Astrocyte of the cerebellum (primary cell): ENCODE data around the gene THYN1.

ENCODE experiments used
- DNase-seq: peaks from one replicate; pipeline ENCODE4 v3.0.0-alpha.2; 2011; ENCODE audit warnings: low read depth
- H3K4me3 ChIP-seq: 2 replicates; pipeline ENCODE4 v1.5.1; 2011; ENCODE audit warnings: mild to moderate bottlenecking, low read depth, low read length, moderate library complexity
- in situ Hi-C: cut with HindIII; loops from 2 replicates; pipeline ENCODE4 v1.10.0; 2017; ENCODE audit warnings: low sequenced_read_pairs
- TF ChIP-seq, protein P1 (sequence below): IDR thresholded peaks from 2 replicates; pipeline ENCODE4 v1.5.1; 2012; ENCODE audit warnings: low read length, low read depth, moderate library complexity, mild to moderate bottlenecking; ENCODE audit errors: missing control alignments

Gene THYN1

DNA sequence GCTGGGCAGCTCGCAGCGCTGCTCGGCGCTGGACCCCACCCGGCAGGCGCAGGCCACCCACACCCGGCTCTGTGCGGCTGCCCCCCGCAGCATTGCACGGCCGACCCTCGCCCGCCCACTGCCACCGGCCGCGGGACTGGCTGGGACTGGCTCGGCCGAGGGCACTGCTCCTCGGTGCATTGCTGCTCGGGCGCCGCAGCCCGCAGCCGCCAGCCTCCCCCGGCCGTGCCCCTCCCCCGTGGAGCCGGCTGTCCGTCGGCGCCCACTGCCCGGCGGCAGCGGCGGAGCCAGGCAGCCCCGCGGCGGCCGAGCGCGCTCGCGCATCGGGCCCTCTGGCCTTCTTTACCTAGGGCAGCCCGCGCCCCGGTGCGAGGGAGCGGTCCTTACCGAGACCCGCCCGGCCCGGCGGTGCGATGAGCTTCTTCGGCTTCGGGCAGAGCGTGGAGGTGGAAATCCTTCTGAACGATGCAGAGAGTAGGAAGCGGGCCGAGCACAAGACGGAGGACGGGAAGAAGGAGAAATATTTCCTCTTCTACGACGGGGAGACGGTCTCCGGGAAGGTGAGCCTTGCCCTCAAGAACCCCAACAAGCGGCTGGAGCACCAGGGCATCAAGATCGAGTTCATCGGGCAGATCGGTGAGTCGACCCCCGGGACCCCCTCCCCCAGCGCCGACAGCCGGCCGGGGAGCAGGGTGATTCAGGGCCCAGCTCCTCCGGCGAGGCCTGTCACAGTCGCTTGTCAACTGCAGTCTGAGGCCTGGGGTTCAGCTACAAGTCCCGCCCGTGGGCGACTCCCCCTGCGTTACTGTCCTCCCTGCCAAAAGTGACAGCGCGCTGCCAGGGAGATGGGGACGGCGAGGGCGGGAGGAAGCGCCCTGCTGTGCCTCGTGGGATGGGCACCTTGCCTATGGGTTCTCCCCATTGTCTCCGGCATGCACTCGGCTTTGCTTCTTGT is 28.2 kb downstream of the THYN1 start:
- no peak for DNase-seq
- H3K4me3 ChIP-seq: peak overlapping the region; percentile 94
- TF ChIP-seq, protein P1, sequence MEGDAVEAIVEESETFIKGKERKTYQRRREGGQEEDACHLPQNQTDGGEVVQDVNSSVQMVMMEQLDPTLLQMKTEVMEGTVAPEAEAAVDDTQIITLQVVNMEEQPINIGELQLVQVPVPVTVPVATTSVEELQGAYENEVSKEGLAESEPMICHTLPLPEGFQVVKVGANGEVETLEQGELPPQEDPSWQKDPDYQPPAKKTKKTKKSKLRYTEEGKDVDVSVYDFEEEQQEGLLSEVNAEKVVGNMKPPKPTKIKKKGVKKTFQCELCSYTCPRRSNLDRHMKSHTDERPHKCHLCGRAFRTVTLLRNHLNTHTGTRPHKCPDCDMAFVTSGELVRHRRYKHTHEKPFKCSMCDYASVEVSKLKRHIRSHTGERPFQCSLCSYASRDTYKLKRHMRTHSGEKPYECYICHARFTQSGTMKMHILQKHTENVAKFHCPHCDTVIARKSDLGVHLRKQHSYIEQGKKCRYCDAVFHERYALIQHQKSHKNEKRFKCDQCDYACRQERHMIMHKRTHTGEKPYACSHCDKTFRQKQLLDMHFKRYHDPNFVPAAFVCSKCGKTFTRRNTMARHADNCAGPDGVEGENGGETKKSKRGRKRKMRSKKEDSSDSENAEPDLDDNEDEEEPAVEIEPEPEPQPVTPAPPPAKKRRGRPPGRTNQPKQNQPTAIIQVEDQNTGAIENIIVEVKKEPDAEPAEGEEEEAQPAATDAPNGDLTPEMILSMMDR: no peak
- in situ Hi-C loops: no loop called here

DNA sequence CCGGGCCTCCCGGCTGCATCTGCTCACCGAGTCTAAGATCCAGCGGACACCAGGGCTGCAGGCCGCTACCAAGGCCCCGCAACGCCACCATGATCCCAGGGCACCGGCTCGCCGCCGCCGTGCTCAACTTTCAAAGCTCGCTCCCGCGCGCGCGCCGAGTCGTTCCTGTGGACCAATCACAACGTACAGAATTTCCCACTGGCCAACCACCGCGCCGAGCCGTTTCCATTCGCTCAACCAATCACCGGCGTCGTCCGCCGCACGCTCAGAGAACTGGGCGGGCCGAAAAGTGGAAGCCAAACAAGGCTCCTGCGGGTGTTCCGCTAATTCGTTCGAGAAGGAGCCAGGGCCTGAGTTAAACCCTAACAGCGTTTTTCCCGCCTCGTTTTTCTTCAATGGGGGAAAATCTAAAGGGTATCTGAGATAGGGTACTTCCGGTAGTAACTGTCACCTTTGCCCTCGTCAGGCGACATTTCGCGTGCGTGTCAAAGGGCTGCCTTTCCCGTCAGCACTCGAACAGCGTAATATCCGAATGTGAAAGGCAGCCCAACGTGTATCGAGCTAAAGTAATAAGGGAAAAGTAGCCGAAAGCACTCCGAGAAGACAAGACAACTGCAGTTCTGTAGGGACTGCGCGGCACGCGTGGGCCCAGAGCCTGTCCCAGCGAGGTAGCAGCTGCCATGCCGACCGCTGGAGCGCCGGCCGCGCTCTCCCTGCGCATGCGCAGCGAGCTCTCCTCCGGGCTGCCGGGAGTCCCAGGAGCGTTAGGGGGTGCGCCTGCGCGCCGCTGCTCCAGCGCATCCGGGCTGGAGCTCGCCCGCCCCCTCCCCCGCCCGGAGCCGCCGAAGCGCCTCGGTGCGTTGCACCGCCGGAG is 29.1 kb downstream of the THYN1 start, which contains the start of the genes NCAPD3 and VPS26B:
TSS of gene NCAPD3 (minus strand) at position 132 of the 874 bp plus-strand sequence. CDS start at position 91, 41 bp downstream.
TSS of gene VPS26B (plus strand) at position 836 of the 874 bp plus-strand sequence. CDS start 452 bp downstream, outside the sequence.
- in situ Hi-C loops: no loop called here
- TF ChIP-seq, protein P1: peak; percentile 5
- H3K4me3 ChIP-seq: peak within 1 kb of the TSS; percentile 94
- DNase-seq: peak; percentile 91

DNA sequence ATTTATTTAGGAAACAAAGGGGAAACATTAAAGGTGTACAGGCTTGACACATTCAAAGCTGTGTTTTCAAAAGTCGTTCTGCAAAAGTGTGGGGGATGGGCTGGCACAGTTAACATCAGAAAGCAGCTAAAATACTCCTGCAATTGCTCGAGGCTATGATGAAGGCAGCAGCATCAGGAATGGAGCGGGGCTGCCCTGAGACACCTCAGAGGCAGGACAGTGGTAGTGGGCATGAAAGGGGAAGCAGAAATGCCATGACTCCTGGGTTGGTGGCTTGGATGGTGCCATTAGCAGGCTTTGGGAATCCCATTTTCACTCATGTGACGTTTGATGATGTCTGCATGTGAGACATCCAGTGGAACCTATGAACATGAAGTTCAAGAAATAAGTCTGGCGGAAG is 30.0 kb downstream of the THYN1 start:
- TF ChIP-seq, protein P1: no peak
- H3K4me3 ChIP-seq: peak overlapping the region; percentile 94
- no peak for DNase-seq
- in situ Hi-C loops: no loop called here

DNA sequence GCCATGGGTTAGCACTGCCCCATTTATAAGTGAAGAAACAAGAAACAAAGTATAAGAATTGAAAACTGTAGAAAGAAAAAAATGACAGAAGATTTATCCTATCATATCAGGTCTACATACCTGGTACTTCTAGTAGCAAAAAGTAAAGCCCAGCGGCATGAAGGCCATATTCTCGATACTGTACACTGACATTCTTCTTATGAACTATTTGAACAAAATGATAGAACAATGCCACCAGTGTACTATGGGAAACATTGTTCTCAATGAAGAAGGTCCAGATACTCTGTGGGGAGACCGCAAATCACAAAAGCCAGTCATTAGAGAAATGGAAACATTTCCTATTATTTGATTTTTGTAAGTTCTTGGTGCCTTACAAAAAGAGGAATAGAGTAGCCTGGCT is 36.3 kb downstream of the THYN1 start:
- TF ChIP-seq, protein P1: no peak
- in situ Hi-C loops: no loop called here
- DNase-seq: no peak
- no peak overlapping the region for H3K4me3 ChIP-seq

DNA sequence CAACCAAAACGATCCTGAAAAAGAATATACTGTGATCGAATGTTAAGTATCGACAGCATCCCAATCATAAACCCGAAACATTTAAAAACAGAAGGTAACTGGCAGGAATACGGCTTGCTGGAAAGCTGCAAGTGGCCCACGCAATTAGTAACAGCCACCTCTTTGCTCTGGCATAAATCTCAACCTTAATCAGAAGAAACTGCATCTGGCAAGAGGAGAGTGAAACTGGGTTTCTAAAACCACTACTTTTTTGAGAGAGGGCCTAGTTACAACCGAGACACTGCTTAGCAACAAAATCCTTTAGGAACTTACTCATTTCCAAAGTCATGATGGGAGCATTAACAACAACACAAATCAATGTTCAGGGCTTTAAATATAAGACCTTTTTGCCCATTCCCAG is 37.3 kb downstream of the THYN1 start:
- TF ChIP-seq, protein P1: no peak
- DNase-seq: no peak
- in situ Hi-C loops: no loop called here
- no peak overlapping the region for H3K4me3 ChIP-seq
